Memory B cell (primary cell): Measurements from ENCODE around the gene PLEKHN1.
"Not testable (repeated sequence)": the region's sequence is repeated elsewhere in the genome, so short reads cannot be mapped to it uniquely, and the experiment has no call there.

Experiments
- ATAC-seq: fragments of 150-1000 bp; cut with Tn5 transposase; 2 replicates; pipeline ENCODE4 v1.10.0; 2021; ENCODE audit warnings: low read depth, mild to moderate bottlenecking, moderate library complexity
- DNase-seq, 2 donors: peaks; one replicate each; pipeline ENCODE4 v3.0.0; 2022; ENCODE audit warnings: low spot score in 2 of 2
- H3K27ac Mint-ChIP-seq: one replicate; pipeline ENCODE4 v1.8.0; 2022; ENCODE audit warnings: mild to moderate bottlenecking, moderate library complexity, mixed read lengths
- H3K27me3 Mint-ChIP-seq: one replicate; pipeline ENCODE4 v1.8.0; 2022; ENCODE audit warnings: mixed read lengths
- H3K36me3 Mint-ChIP-seq: one replicate; pipeline ENCODE4 v1.8.0; 2022; ENCODE audit warnings: mild to moderate bottlenecking, mixed read lengths
- H3K4me1 Mint-ChIP-seq: one replicate; pipeline ENCODE4 v1.8.0; 2022; ENCODE audit warnings: mixed read lengths
- H3K4me3 Mint-ChIP-seq: one replicate; pipeline ENCODE4 v1.8.0; 2022; ENCODE audit warnings: mild to moderate bottlenecking, moderate library complexity, mixed read lengths
- H3K9me3 Mint-ChIP-seq: one replicate; pipeline ENCODE4 v1.8.0; 2022; ENCODE audit warnings: mixed read lengths

PLEKHN1 gene

GRCh38 chr1:942864-943533, 23.3 kb upstream of the PLEKHN1 start:
- Mint-ChIP-seq H3K4me1 (peaks cover 5% of the 10 kb centered on the region), H3K9me3 (no peaks in the 10 kb centered on the region), H3K4me3 (peak overlapping the region; percentile 3), H3K27me3 (peaks cover 18% of the 10 kb centered on the region), H3K27ac (no peak overlapping the region), H3K36me3 (peaks cover 13% of the 10 kb centered on the region)
- DNase-seq (no peak), ATAC-seq (no peak)

- H3K4me3 Mint-ChIP-seq, result no peak overlapping the region
- H3K4me1 Mint-ChIP-seq, result peaks cover 5% of the 10 kb centered on the region
- peaks cover 13% of the 10 kb centered on the region for H3K36me3 Mint-ChIP-seq
- H3K9me3 Mint-ChIP-seq, result no peaks in the 10 kb centered on the region
- H3K27ac Mint-ChIP-seq, result no peak overlapping the region
- ATAC-seq (no peak), DNase-seq (no peak)
- peaks cover 11% of the 10 kb centered on the region for H3K27me3 Mint-ChIP-seq
Observed at GRCh38 chr1:943545-944340, 22.5 kb upstream of the PLEKHN1 start.

- Mint-ChIP-seq H3K27ac (no peak overlapping the region), H3K4me3 (no peak overlapping the region), H3K9me3 (no peaks in the 10 kb centered on the region), H3K4me1 (peaks cover 5% of the 10 kb centered on the region), H3K27me3 (peaks cover 7% of the 10 kb centered on the region), H3K36me3 (peaks cover 17% of the 10 kb centered on the region)
- ATAC-seq (no peak), DNase-seq (no peak)
Observed at GRCh38 chr1:944341-945325, 21.6 kb upstream of the PLEKHN1 start.

- no peak for DNase-seq
- no peak overlapping the region for H3K4me3 Mint-ChIP-seq
- H3K36me3 Mint-ChIP-seq, result peaks cover 22% of the 10 kb centered on the region
- H3K27ac Mint-ChIP-seq, result no peak overlapping the region
- peaks cover 3% of the 10 kb centered on the region for H3K4me1 Mint-ChIP-seq
- H3K9me3 Mint-ChIP-seq, result no peaks in the 10 kb centered on the region
- no peak for ATAC-seq
- H3K27me3 Mint-ChIP-seq, result peaks cover 6% of the 10 kb centered on the region
Observed at GRCh38 chr1:945688-946556, 20.4 kb upstream of the PLEKHN1 start.

GRCh38 chr1:946811-947210, 19.5 kb upstream of the PLEKHN1 start:
- not testable (repeated sequence) for DNase-seq, H3K27ac Mint-ChIP-seq, ATAC-seq, H3K4me1 Mint-ChIP-seq, H3K4me3 Mint-ChIP-seq, H3K9me3 Mint-ChIP-seq, H3K27me3 Mint-ChIP-seq
- peaks cover 28% of the 10 kb centered on the region for H3K36me3 Mint-ChIP-seq

GRCh38 chr1:947958-948357, 18.3 kb upstream of the PLEKHN1 start:
- DNase-seq (no peak), ATAC-seq (no peak)
- Mint-ChIP-seq H3K27ac (no peak overlapping the region), H3K27me3 (peaks cover 2% of the 10 kb centered on the region), H3K4me3 (no peak overlapping the region), H3K36me3 (peaks cover 31% of the 10 kb centered on the region), H3K4me1 (no peaks in the 10 kb centered on the region), H3K9me3 (no peaks in the 10 kb centered on the region)

- no peak overlapping the region for H3K27ac Mint-ChIP-seq
- H3K27me3 Mint-ChIP-seq, result no peaks in the 10 kb centered on the region
- H3K4me3 Mint-ChIP-seq, result no peak overlapping the region
- DNase-seq (no peak), ATAC-seq (no peak)
- H3K4me1 Mint-ChIP-seq, result no peaks in the 10 kb centered on the region
- peaks cover 35% of the 10 kb centered on the region for H3K36me3 Mint-ChIP-seq
- H3K9me3 Mint-ChIP-seq, result no peaks in the 10 kb centered on the region
Observed at GRCh38 chr1:950268-950667, 16.0 kb upstream of the PLEKHN1 start.

GRCh38 chr1:950881-951280, 15.4 kb upstream of the PLEKHN1 start:
- Mint-ChIP-seq H3K36me3 (peaks cover 32% of the 10 kb centered on the region), H3K27ac (no peak overlapping the region), H3K4me3 (no peak overlapping the region), H3K27me3 (no peaks in the 10 kb centered on the region), H3K9me3 (no peaks in the 10 kb centered on the region), H3K4me1 (no peaks in the 10 kb centered on the region)
- no peak for ATAC-seq
- DNase-seq, result no peak

- DNase-seq, result no peak
- peaks cover 32% of the 10 kb centered on the region for H3K36me3 Mint-ChIP-seq
Observed at GRCh38 chr1:951364-951763, 14.9 kb upstream of the PLEKHN1 start.

GRCh38 chr1:952201-952600, 14.1 kb upstream of the PLEKHN1 start:
- no peak overlapping the region for H3K4me3 Mint-ChIP-seq
- DNase-seq, result no peak
- peaks cover 35% of the 10 kb centered on the region for H3K36me3 Mint-ChIP-seq
- no peak overlapping the region for H3K27ac Mint-ChIP-seq
- H3K27me3 Mint-ChIP-seq, result no peaks in the 10 kb centered on the region
- no peak for ATAC-seq
- H3K9me3 Mint-ChIP-seq, result no peaks in the 10 kb centered on the region
- H3K4me1 Mint-ChIP-seq, result peaks cover 3% of the 10 kb centered on the region

More at GRCh38 chr1:951364-951763, 14.9 kb upstream of the PLEKHN1 start:
- no peak for ATAC-seq
- Mint-ChIP-seq H3K4me3 (no peak overlapping the region), H3K27me3 (no peaks in the 10 kb centered on the region), H3K27ac (no peak overlapping the region), H3K4me1 (no peaks in the 10 kb centered on the region), H3K9me3 (no peaks in the 10 kb centered on the region)

- Mint-ChIP-seq H3K4me3 (no peak overlapping the region), H3K27ac (no peak overlapping the region), H3K9me3 (no peaks in the 10 kb centered on the region), H3K4me1 (peaks cover 6% of the 10 kb centered on the region), H3K36me3 (peaks cover 35% of the 10 kb centered on the region), H3K27me3 (no peaks in the 10 kb centered on the region)
- DNase-seq (no peak), ATAC-seq (no peak)
Observed at GRCh38 chr1:952603-953002, 13.7 kb upstream of the PLEKHN1 start.

- peaks cover 11% of the 10 kb centered on the region for H3K4me1 Mint-ChIP-seq
- no peak for DNase-seq
- no peak overlapping the region for H3K4me3 Mint-ChIP-seq
- no peak for ATAC-seq
- no peaks in the 10 kb centered on the region for H3K9me3 Mint-ChIP-seq
- no peaks in the 10 kb centered on the region for H3K27me3 Mint-ChIP-seq
- no peak overlapping the region for H3K27ac Mint-ChIP-seq
- H3K36me3 Mint-ChIP-seq, result peaks cover 39% of the 10 kb centered on the region
Observed at GRCh38 chr1:953524-954320, 12.6 kb upstream of the PLEKHN1 start.
